ENCODE results near the gene ANAPC13.

Gene ANAPC13, protein sequence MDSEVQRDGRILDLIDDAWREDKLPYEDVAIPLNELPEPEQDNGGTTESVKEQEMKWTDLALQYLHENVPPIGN

DNA sequence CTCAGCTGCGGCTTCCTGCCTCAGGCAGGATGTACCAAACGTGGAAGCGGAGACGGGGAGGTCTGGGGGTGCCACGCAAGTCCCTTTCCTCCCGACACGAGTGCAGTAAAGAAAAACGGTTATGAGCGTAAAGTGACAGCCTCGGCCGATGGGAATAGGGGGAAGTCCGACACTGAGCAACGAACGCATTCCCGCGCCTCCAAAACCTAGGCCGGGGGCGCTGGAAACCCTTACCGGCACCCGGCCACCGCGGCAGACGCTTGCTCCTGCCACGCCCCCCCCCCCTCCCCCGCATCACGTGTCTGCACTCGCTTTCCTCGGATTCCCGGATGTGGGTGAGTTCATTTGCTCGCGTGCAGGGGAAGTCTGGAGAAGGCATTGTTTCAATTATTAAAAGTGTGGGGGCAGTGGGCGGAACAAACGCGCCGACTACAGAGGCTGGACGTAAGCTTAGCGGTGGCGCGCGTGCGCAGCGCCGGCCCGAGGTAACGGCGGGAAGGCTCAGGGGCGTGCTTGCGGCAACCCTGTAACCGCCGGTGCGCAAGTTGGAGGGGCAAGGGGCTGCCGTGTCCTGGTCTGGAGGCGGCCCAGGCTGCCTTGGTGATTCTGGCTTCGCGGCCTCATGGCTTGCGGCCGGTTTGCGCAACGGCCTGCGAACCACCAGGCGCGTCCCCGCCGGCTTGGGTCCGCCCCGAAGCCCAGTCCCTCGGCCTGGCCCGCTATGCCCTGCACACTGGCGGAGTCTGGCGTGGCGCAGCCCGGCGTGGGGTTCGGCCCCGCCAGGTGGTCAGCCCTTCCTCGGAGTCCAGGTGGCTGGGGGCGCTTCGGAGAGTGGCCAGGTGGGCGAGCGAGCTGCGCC lies at the start of gene ANAPC13, which contains the start of gene CEP63:
ANAPC13 (minus strand) TSS at position 268 of the 859 bp plus-strand sequence. CDS start 3,081 bp downstream, outside the sequence.
CEP63 (plus strand) TSS at position 340 of the 859 bp plus-strand sequence. CDS start 9,264 bp downstream, outside the sequence.
- peak; percentile 98 for DNase-seq

DNA sequence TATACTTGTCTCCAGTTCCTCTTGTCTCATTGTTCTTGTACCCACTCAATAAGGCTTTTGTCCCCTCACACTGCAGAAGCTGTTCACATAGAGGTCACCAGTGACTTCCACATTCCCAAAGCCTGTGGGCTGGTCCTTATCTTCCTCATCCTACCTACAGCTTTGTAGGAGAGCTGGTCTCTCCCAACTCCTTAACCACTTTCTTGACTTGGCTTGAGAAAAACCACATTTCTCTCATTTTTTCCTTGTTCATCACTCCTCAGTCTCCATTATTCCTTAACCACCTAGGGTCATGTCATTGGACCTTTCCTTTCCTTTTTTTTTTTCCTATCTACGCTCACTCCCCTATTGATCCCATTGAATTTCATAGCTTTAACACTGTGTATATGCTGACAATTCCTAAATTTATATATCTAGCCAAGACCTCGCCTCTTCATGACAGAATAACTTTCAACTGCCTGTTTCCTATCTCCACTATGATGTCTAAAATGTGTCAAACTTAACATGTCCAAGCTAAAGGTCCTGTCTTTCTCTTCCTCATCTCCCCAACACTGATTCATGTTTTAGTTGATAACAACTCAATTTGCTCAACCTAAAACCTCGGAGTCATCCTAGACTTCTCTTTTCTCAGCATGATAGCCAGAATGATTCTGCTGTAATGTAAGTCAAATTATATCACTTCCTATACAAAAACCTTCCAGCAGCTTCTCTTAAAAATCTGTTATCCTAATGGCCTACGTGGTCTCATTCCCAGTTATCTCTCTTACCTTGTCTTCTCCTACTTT lies 49.6 kb upstream of the ANAPC13 start:
- DNase-seq = peak; percentile 46

DNA sequence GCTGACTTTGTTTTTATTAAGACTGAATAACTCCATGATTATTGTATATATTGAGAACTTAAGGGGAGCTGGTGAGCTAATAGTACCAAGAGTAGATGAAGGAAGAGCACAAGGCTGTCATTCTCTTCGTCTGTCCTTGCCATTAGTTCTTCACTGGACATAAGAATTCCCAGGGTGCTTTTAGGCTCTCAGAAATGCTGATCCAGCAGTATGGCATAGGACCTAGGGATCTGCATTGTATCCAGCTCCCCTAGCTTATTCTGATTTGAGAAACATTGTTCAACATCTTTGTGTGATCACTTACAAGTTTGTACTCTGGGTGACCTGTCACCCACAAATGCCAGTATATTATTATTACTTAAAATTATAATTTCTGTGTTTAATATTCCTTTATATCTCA lies 47.7 kb upstream of the ANAPC13 start:
- no peak for DNase-seq

DNA sequence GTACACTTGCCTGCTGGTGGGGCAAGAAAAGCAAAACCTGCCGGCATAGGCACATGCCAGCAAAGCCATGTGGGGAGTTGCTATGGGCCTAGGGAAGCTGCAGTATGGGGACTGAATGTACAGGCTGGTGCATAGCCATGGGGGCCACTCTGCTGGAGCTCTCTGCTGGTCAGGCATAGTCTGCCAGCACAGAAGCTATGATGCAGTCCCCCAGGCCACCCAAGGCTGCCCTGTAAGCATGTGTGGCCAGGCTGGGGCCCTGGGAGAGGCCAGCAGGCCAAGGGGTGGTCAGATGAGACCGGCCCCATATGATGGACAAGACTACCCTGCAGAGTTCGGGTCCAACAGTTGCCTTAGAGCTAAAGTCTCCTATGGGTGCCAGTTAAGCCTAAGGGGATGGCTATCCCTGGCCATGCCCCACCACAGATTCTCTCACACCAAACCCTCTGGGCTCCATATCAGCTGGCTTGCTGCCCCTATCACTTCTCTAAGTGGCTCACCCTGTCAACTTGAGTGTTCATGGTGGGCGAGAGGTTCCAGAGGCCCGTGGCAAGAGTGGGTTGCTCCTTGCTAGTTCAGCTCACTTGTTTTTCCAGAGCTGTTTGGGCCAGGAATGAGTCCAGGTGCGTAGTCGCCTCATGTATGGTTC lies 41.9 kb upstream of the ANAPC13 start:
- no peak for DNase-seq

DNA sequence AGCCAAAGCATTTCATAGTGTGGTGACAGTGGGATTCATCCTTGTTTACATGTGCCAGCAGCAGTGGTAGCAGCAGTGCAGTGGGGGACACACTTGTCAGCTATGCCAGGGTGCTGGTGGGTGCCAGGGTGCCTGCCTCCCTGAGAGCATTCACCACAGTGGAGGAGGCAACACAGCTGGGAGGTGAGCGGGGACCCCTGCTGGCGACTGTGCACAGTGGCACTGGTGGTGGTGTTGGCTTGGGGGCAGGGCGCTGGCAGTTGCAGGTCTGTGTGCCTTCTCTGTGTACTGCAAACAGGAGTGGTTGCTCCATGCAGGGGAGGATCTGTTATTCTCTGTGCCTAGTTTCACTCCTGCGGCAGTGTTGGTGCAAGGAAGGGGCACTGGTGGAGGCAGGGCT lies 41.3 kb upstream of the ANAPC13 start:
- DNase-seq = peak; percentile 47

DNA sequence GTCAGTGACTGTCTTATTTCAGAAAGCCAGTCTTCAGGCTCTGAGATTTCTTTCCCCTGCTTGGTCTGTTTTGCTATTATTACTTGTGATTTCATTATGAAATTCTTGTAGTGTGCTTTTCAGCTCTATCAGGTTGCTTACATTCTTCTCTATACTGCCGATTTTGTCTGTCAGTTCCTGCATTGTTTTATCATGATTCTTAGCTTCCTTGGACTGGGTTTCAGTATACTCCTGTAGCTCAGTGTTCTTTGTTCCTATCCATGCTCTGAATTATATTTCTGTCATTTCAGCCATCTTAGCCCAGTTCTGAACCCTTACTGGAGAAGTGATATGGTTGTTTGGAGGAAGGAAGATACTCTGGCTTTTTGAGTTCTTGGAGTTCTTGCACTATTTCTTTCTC lies 40.5 kb upstream of the ANAPC13 start:
- no peak for DNase-seq

DNA sequence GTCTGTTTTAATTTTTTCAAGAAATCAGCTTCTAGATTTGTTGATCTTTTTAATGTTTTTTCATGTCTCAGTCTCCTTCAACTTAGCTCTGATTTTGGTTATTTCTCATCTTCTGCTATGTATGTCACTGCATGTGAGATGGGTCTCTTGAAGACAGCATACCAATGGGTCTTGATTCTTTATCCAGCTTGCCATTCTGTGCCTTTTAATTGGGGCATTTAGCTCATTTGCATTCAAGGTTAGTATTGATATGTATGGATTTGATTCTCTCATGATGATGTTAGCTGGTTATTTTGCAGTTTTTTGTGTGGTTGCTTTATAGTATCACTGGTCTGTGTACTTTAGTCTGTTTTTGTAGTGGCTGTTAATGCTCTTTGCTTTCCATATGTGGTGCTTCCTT lies 39.5 kb upstream of the ANAPC13 start:
- DNase-seq = no peak

DNA sequence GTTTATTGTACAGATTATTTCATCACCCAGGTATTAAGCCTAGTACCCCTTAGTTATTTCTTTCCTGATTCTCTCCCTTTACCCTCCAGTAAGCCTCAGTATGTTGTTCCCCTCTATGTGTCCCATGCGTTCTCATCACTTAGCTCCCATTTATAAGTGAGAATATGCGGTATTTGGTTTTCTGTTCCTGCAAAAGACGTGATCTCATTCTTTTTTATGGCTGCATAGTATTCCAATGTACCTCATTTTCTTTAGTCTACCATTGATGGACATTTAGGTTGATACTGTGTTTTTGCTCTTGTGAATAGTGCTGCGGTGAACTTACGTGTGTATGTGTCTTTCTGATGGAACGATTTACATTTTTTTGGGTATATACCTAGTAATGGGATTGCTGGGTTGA lies 36.8 kb upstream of the ANAPC13 start:
- no peak for DNase-seq

DNA sequence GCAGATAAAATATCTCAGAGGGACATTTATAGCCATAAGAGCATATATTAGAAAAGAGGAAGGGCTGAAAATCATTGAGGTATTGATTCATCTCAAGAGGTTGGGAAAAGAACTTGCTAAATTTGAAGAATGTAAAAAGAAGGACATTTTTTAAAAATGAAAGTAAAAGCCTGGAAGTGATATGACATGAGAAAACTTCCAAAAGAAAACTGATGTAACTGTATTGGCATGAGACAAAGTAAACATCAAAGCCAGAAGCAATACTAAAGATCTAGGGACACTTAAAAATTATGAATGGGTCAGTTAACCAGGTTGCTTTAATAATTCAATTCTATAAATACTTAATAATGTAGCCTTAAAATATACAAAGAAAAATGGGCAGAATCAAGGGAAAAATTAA lies 32.0 kb upstream of the ANAPC13 start:
- no peak for DNase-seq

DNA sequence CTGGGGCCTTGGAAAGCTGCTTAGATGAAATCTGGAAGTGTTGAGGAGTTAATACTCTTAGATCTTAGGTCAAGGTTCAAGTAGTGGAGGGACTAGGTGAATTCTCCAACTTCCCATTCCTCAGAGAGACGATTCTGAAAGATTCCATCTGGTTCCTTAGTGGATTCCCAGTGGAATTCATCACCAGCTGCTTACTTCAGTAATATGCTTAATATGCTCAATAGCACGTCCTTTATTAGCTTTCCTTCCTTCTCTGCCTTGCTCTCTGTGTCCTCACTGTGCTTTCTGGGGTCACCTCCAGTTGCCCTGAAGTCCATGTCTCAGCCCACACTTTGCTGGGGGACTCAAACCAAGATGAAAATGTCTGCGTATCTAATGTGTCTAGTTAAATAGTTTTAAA lies 31.1 kb upstream of the ANAPC13 start:
- no peak for DNase-seq

DNA sequence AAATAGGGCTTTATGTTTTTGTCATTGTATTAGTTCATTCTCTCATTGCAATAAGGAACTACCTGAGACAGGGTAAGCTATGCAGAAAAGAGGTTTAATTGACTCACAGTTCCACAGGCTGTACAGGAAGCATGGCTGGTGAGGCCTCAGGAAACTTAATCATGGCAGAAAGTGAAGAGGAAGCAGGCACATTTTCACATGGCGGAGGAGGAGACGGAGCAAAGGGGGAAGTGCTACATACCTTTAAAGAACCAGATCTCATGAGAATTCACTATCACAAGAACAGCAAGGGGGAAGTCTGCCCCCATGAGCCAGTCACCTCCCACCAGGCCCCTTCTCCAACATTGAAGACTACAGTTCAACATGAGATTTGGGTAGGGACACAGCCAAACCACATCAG lies 25.7 kb upstream of the ANAPC13 start:
- no peak for DNase-seq

DNA sequence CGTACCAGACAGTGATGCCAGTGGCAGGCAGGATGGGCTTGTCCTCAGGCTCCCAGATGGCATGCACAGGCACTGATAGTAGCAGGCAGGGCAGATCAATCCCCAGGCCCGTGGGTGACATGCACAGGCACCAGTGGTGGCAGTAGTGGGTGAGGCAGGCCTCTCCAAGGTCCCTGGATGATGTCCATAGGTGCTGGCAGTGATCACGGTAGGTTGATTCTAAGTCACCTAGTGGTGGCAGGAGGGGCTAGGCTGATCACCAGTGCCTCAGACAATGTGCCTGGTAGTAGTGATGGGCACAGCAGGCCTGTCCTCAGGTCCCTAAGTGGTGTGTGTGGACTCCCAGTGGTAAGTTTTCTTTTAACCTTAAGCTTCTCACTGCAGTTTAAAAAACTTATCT lies 19.7 kb upstream of the ANAPC13 start:
- no peak for DNase-seq

DNA sequence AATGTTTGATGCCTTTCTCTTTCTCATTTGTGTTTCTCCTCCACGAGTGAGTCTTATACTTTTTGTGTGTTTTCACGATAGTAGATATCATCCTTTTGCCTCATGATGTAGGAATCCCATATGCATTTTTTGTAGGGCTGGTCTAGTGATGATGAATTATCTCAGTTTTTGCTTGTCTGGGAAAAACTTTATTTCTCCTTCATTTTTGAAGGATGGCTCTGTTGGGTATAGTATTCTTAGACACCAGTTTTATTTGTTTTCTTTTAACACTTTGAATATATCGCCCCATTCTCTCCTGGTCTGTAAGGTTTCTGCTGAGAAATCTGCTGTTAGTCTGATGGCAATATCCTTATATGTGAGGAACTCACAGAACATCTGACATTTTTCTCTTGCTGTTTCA lies 18.3 kb upstream of the ANAPC13 start:
- no peak for DNase-seq

DNA sequence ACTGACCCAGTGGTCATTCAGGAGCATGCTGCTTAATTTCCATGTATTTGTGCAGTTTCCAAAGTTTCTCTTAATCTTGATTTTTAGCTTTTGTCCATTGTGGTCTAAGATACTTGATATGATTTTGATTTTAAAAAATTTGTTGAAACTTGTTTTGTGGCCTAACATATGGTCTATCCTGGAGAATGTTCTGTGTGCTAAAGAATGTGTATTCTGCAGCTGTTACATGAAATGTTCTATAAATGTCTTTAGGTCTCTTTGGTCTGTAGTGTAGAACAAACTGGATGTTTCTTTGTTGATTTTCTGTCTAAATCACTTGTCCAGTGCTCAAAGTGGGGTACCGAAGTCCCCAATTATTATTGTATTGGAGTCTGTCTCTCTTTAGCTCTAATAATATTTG lies 17.5 kb upstream of the ANAPC13 start:
- no peak for DNase-seq

DNA sequence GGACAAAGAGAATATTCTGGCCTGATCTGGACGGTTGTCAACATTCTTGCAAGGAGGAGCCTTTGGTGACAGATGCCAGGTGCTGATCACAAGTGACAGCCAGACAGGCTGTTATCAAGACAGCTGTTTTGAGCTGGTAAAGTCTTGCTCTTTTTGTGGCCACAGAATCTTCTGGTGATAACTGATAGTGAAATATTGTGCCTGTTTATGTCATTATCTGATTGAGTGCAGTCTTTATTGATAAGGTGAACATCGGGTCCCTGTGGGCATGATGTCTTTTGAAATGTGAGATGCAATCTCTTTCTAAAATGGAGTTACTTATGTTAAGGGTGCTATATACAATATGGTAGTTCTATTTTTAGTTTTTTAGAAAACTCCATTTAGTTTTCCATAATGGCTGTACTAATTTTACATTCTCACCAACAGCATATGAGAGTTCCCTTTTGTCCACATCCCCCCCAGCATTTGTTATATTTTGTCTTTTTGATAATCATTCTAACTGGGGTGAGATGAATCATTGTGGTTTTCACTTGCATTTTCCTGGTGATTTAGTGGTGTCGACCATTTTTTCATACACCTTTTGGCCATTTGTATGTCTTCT lies 10.8 kb upstream of the ANAPC13 start:
- peak; percentile 94 for DNase-seq

DNA sequence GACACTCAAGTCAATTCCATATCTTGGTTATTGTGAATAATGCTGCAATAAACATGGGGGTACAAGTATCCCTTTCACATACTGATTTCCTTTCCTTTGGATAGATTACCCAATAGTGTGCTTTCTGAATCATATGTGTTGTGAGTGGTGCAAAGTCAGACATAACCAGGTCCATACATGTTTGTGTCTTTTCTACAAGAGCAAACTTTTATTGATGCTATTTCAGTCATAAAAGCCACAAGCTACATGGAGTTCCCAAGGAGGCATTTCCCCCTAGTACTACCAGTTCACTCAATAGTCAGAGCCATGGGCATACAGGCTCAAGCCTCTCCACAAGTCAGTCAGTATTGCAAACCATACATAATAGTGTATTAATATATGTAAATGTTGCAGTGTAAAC lies 10.2 kb upstream of the ANAPC13 start:
- DNase-seq = no peak

DNA sequence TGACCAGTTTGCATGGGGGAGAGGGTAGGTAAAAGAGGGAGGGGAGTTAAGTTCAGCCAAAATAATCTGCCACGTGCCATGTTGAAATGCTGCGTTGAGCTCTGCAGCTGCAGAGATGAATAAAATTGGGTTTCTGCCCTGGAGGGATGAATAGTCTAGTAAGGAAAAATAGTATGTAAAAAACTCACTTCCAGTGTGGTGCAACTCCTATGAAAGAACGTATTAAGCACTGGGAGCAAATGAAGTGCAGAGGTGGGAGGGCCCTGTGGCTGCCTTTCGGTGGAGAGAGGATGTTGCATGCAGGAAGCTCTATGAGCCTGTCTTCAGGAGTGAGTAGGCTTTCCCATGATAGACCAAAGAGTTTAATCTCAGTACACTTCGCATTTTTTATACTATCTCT lies 8.7 kb upstream of the ANAPC13 start:
- DNase-seq = peak; percentile 27

DNA sequence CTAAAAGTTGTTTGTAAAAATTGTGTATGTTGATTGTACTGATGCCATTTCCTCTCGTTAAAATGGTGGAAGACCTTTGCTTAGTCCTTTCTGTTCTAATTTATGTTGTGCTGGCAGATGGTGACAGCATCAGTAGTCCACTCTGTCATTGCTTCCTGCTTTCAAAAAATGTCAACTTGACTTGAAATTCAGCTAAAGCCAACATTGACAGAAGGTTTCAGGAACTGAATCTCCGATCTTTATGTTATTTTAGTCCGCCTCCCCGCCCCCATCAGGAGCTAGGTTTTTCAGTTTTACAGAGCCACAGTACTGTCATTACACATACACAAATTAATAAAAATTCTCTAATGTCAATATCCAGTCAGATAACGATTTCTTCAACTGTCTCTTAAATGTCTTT lies 1.6 kb upstream of the ANAPC13 start:
- peak; percentile 58 for DNase-seq

DNA sequence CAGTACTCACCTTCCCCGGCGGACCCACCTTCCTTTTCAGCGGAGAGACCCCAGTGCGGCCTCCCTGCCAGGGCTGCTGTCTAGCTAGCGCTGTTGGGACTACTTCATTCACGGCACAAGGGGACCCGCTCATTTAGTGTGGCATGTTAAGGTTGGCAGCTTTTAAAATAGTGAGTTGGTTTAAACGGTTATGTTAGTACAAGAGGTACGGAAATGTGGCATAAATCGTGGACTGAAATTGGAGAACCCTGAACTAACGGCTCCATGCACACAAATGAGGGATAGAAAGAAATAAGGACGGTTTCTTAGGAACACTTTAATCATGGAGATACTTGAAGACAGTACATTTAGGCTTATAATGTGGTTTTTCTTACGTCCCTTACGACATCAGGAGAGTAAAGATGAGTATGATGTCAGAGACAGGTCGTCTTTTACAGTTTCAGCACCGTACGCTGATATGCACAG lies 824 bp upstream of the ANAPC13 start:
- DNase-seq = peak; percentile 60

DNA sequence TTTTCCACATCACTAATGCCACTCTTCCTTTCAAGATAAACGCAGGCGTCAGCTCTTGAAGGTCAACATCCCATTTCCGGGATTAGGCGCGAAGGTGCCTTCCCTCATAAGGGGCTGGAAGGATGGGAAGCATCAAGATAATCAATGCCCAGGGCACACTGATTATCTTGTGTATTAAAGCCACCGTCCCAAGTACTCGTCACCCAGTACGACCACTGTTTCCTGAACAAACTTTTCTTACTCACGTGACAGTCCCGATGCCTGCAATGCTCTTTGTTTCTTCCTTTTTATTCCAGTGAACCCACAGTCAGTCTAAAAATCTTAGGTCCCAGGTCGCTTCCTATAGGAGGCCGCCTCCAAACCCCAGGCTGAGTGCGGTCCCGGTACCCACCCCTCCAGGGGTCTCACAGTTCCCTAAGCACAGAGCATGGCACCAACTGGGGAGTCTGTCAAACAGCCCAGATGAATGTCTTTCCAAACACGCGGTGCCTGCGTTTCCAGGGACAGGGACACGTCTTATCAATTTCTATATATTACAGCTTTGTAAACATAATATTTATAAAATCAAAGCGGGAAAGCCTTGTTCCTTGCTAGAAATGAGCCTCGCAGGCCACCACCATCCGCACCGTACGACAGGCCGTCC lies 589 bp downstream of the ANAPC13 start:
- peak; percentile 64 for DNase-seq

DNA sequence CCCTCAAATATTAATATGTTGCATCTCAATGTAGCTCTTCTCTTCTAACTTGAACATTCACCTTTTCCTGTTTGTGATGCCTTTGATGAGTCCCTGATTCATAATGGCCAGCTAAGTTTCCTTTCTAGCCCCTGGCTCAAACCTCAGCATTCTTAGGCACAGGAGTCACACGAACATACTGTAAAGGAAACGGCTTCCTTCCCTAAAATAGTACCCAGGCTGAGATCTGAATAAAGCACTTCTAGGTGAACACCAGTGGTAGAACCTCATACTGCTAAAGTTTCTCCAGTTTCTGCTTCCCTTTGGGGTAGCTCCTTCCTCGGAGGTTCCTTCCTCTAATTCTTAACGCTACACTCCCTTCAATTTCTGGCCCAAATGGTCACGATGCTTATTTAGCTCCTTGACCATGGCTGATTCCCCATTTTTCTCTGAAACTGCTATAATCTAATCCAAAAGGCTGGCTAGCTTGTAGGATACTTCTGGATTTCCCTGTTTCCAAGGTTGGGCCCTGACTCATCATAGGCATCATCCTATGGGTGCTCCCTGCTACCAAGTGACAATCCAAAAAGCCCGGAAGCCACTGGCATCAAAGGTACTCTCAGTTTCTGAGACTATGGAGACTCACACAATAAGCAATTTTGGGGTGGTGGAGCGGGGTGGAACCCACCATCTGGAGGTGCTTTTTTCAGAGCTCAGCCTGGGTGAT lies 2.4 kb downstream of the ANAPC13 start:
- no peak for DNase-seq

DNA sequence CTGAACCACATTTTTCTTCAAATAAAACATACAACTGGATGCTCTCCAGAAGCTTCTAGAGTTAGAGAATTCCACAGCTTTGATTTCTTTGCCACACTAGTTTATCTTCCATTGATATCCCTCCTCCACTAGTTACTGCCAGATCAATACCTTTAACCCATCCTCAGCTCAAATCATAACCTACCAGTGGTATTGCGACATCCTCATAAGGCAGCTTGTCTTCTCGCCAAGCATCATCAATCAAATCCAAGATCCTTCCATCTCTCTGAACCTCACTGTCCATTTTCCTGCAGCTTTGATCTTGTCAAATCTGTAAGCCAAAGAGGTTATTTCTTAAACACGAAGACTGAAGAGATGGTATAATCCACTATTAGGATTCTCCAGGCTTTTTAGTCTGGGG lies 3.2 kb downstream of the ANAPC13 start:
- no peak for DNase-seq

All from hematopoietic multipotent progenitor cell treated with erythropoietin and hydrocortisone succinate and interleukin-3 and kit ligand, for 6 days (in vitro differentiated cells).